ENCODE measurements around the gene SH2D2A. TPM values are rescaled to one million over a fixed set of nuclear protein-coding genes. Genes with fewer than 3 reads are reported as not detected.

SH2D2A gene
- polyA plus RNA-seq, 1 of the 3 experiments (the other 2 are of a cell fraction), result not detected

DNA sequence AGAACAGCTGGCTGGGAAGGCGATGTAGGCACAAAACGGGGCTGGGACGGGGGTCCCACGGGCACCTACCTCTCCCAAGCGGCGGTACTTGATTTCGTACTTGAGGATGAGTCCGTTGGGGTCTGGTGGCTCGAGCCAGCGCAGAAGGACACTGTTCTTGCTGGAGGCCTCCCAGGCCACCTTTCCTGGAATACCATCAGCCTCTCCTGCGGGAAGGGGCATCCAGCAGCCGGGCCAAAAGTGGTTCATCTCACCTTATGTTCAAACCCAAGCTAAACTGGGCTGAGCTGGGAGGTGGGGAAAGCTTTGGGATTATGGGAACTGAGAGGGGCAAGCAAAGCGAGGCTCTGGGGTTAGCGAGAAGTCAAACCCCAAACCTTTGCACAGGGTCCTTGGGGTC lies 28.0 kb upstream of the SH2D2A start:
- H3K79me2 ChIP-seq (ENCODE audit: insufficient read depth), result no peaks in the 10 kb centered on the region
- H3K36me3 ChIP-seq (replicated peaks in 1 of 2; ENCODE audit: control insufficient read depth in 1 of 2, insufficient read depth in 2 of 2, low read length in 1 of 2), result no peaks in the 10 kb centered on the region
- no peaks in the 10 kb centered on the region for H3K9me3 ChIP-seq
- no peaks in the 10 kb centered on the region for H4K20me1 ChIP-seq (ENCODE audit: insufficient read depth)
- no peaks in the 10 kb centered on the region for H3F3A ChIP-seq (replicated peaks; ENCODE audit: insufficient read depth)
- no peak overlapping the region for H3K9ac ChIP-seq
- no peaks in the 10 kb centered on the region for H3K27me3 ChIP-seq (ENCODE audit: insufficient read depth)
- 78% methylated on average over 14 of the region's 14 CpGs for WGBS (ENCODE audit: low lambda C conversion rate)
- H3K4me1 ChIP-seq (ENCODE audit: control insufficient read depth in 1 of 2, insufficient read depth in 2 of 2, low read depth in 1 of 2, low read length in 1 of 2), result peaks cover 0 to 11% of the 10 kb centered on the region in 2 experiments; a peak in 1 of 4 replicates
- no peak overlapping the region for H3K4me2 ChIP-seq
- no peak overlapping the region for H3K4me3 ChIP-seq (ENCODE audit: low read depth in 2 of 2, low read length in 1 of 2)
- no peak for DNase-seq
- H3K9me2 ChIP-seq, result no peaks in the 10 kb centered on the region
- TF ChIP-seq, protein P1, sequence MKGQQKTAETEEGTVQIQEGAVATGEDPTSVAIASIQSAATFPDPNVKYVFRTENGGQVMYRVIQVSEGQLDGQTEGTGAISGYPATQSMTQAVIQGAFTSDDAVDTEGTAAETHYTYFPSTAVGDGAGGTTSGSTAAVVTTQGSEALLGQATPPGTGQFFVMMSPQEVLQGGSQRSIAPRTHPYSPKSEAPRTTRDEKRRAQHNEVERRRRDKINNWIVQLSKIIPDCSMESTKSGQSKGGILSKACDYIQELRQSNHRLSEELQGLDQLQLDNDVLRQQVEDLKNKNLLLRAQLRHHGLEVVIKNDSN (IDR thresholded peaks at IDR 0.05; ENCODE audit: borderline replicate concordance, low read depth), result no peak
- no peak for TF ChIP-seq JUND (IDR thresholded peaks at IDR 0.05)
- no peak for TF ChIP-seq ELF1 (IDR thresholded peaks at IDR 0.05)
- no peak for TF ChIP-seq NFIC (IDR thresholded peaks at IDR 0.05; ENCODE audit: borderline replicate concordance)
- TF ChIP-seq FOXM1 (IDR thresholded peaks at IDR 0.05; ENCODE audit: low read depth), result no peak
- TF ChIP-seq GATA2 (CRISPR knock-in tag; IDR thresholded peaks at IDR 0.05), result no peak
- TF ChIP-seq CHD2 (IDR thresholded peaks at IDR 0.05; ENCODE audit: low read length, partially characterized antibody), result no peak
- TF ChIP-seq, protein P2, sequence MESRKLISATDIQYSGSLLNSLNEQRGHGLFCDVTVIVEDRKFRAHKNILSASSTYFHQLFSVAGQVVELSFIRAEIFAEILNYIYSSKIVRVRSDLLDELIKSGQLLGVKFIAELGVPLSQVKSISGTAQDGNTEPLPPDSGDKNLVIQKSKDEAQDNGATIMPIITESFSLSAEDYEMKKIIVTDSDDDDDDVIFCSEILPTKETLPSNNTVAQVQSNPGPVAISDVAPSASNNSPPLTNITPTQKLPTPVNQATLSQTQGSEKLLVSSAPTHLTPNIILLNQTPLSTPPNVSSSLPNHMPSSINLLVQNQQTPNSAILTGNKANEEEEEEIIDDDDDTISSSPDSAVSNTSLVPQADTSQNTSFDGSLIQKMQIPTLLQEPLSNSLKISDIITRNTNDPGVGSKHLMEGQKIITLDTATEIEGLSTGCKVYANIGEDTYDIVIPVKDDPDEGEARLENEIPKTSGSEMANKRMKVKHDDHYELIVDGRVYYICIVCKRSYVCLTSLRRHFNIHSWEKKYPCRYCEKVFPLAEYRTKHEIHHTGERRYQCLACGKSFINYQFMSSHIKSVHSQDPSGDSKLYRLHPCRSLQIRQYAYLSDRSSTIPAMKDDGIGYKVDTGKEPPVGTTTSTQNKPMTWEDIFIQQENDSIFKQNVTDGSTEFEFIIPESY (IDR thresholded peaks at IDR 0.05; ENCODE audit: borderline replicate concordance, low read depth), result no peak
- no peak for TF ChIP-seq YY1 (IDR thresholded peaks at IDR 0.05; ENCODE audit: low read depth)
- TF ChIP-seq MXI1 (IDR thresholded peaks at IDR 0.05; ENCODE audit: low read depth, low read length), result no peak
- no peak for TF ChIP-seq FOSL2 (IDR thresholded peaks at IDR 0.05; ENCODE audit: borderline replicate concordance, low read depth)
- no peak for TF ChIP-seq GABPA (IDR thresholded peaks at IDR 0.05; ENCODE audit: low read depth)
- TF ChIP-seq POLR2AphosphoS5 (IDR thresholded peaks at IDR 0.05; ENCODE audit: low read depth, low read length), result no peak
- no peak for TF ChIP-seq RXRA (IDR thresholded peaks at IDR 0.05; ENCODE audit: borderline replicate concordance, low read depth)
- TF ChIP-seq RAD21 (IDR thresholded peaks at IDR 0.05; ENCODE audit: low read length), result no peak
- TF ChIP-seq, protein P3, sequence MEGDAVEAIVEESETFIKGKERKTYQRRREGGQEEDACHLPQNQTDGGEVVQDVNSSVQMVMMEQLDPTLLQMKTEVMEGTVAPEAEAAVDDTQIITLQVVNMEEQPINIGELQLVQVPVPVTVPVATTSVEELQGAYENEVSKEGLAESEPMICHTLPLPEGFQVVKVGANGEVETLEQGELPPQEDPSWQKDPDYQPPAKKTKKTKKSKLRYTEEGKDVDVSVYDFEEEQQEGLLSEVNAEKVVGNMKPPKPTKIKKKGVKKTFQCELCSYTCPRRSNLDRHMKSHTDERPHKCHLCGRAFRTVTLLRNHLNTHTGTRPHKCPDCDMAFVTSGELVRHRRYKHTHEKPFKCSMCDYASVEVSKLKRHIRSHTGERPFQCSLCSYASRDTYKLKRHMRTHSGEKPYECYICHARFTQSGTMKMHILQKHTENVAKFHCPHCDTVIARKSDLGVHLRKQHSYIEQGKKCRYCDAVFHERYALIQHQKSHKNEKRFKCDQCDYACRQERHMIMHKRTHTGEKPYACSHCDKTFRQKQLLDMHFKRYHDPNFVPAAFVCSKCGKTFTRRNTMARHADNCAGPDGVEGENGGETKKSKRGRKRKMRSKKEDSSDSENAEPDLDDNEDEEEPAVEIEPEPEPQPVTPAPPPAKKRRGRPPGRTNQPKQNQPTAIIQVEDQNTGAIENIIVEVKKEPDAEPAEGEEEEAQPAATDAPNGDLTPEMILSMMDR (IDR thresholded peaks at IDR 0.05), result no peak
- no peak for TF ChIP-seq MEF2A (IDR thresholded peaks at IDR 0.05; ENCODE audit: borderline replicate concordance, low read depth)
- POLR2A ChIA-PET, result no interaction called here
- no peak overlapping the region for H3K27ac ChIP-seq (ENCODE audit: low read depth in 2 of 2, low read length in 1 of 2)
- no peak overlapping the region for H2AFZ ChIP-seq (ENCODE audit: low read depth)
- CTCF ChIA-PET, result interaction anchor here (1.0 to 3.7 kb wide), 2 partner anchors 13 to 15 kb away, joined by 4 to 16 read pairs; partner anchors contain the start of gene NTRK1
